ENCODE measurements around the gene PLPP6.

The PLPP6 gene

DNA sequence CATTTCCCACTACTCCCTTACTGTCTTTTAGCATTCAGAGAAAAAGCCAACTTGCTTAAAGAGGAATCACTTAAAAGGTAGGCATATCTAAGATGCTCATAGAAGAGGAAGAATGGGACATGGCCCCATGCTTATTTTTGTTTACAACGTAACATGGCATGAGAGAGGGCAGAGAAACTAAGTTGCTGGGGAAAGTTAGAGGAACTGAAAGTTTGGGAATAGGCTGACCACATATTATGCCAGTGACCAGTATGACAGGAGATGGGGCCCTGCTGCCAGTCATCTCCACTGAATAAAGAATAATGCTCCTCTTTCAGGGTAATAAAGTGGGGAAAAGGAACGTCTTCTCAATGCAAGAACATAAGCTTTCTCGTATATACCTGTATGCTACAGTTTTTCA lies 1.9 kb downstream of the PLPP6 start:
- Histone ChIP-seq H3K27ac (ENCODE audit: low read length) (no peak overlapping the region), H3K4me1 (ENCODE audit: control insufficient read depth, low read depth, low read length) (peaks cover 34% of the 10 kb centered on the region), H3K36me3 (ENCODE audit: control insufficient read depth, low read depth, low read length) (no peaks in the 10 kb centered on the region), H3K9ac (ENCODE audit: low read length) (no peak overlapping the region), H3K4me3 (ENCODE audit: low read length) (peak overlapping the region; percentile 65), H3K9me3 (ENCODE audit: control insufficient read depth, low read depth, low read length) (no peaks in the 10 kb centered on the region), H3K27me3 (ENCODE audit: control insufficient read depth, insufficient read depth, low read length) (peaks cover 13% of the 10 kb centered on the region)

DNA sequence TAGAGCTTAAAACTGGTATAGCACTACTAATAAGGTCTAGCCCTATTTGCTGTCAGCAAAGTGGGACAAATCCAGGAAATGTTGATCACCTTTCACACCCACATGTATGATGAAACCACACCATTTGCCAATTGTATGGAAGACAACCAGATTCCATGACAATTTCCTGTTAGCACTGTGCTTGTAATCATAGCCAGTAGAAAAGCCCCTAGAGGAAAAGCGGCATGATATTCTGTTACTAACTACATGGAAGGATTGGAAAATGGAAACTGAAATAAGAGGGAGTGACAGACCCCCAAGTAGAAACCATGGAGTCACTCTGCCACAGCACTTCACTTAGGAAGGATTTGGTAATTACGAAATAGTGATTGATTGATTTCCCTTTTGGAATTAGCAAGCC lies 3.3 kb downstream of the PLPP6 start:
- no peak overlapping the region for H3K9ac ChIP-seq (ENCODE audit: low read length)
- H3K9me3 ChIP-seq (ENCODE audit: control insufficient read depth, low read depth, low read length), result no peaks in the 10 kb centered on the region
- H3K27me3 ChIP-seq (ENCODE audit: control insufficient read depth, insufficient read depth, low read length), result peaks cover 13% of the 10 kb centered on the region
- H3K36me3 ChIP-seq (ENCODE audit: control insufficient read depth, low read depth, low read length), result no peaks in the 10 kb centered on the region
- H3K4me1 ChIP-seq (ENCODE audit: control insufficient read depth, low read depth, low read length), result peaks cover 34% of the 10 kb centered on the region
- H3K27ac ChIP-seq (ENCODE audit: low read length), result no peak overlapping the region
- peak overlapping the region; percentile 66 for H3K4me3 ChIP-seq (ENCODE audit: low read length)

DNA sequence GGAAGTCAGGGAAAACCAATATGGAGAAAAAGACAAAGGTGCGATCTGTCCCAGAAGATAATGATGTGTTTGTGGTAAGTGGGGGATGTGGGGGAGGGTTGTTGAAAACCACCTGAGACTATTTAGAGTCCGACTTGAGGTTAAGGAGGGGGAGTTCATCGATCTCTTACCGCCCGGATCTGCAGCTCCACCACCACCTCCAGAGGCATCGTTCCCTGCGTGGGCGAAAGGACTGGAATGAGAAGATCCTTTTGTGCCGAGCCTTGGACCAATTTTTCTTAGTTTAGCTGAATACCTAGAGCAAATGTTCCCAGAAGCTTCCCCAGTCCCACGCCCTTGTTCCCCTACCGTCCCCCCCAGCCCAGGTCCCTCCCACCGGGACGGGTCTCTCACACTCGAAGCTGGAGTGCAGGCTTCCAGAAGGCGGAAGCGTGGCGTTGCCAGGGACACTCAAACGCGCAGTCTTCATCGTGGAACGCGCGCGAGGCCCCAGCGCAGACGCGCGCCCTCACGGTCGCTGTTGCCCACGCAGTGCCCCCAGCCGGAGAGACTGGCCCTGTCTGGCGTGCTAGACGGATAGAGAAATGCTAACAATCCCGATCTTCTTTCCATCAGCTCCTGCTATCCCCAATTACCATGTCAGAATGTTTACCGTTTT lies 4.1 kb downstream of the PLPP6 start, which contains the start of gene SPATA6L:
Gene SPATA6L (minus strand): TSS at position 439 of the 658 bp plus-strand sequence. CDS start 230 bp downstream, at position 209.
- Histone ChIP-seq H3K27ac (ENCODE audit: low read length) (no peak within 1 kb of the TSS), H3K4me3 (ENCODE audit: low read length) (peak within 1 kb of the TSS; percentile 66), H3K9me3 (ENCODE audit: control insufficient read depth, low read depth, low read length) (no peaks in the 10 kb centered on the region), H3K4me1 (ENCODE audit: control insufficient read depth, low read depth, low read length) (peaks cover 41% of the 10 kb centered on the region), H3K27me3 (ENCODE audit: control insufficient read depth, insufficient read depth, low read length) (peaks cover 13% of the 10 kb centered on the region), H3K9ac (ENCODE audit: low read length) (peak within 1 kb of the TSS; percentile 45), H3K36me3 (ENCODE audit: control insufficient read depth, low read depth, low read length) (no peaks in the 10 kb centered on the region)

DNA sequence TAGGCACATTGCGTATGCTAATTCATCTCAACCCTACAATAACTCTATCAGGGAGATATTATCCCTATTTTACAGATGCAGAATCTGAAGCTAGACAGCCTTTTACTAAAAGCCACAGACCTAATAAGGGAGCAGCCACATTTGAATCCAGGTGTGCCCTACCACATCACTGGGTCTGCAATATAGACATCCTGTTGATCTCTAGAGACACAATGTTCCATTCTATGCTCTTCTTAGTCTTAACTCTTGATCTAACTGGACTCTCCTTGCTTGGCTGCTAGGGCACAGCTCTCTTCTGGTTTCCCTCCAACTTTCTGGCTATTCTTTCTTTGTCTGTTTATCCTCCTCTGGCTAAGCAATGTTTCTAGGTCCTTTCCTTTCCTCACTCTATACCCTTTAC lies 5.6 kb downstream of the PLPP6 start:
- peaks cover 36% of the 10 kb centered on the region for H3K4me1 ChIP-seq (ENCODE audit: control insufficient read depth, low read depth, low read length)
- no peak overlapping the region for H3K4me3 ChIP-seq (ENCODE audit: low read length)
- H3K9me3 ChIP-seq (ENCODE audit: control insufficient read depth, low read depth, low read length), result no peaks in the 10 kb centered on the region
- no peaks in the 10 kb centered on the region for H3K36me3 ChIP-seq (ENCODE audit: control insufficient read depth, low read depth, low read length)
- no peak overlapping the region for H3K9ac ChIP-seq (ENCODE audit: low read length)
- H3K27ac ChIP-seq (ENCODE audit: low read length), result no peak overlapping the region
- peaks cover 13% of the 10 kb centered on the region for H3K27me3 ChIP-seq (ENCODE audit: control insufficient read depth, insufficient read depth, low read length)

DNA sequence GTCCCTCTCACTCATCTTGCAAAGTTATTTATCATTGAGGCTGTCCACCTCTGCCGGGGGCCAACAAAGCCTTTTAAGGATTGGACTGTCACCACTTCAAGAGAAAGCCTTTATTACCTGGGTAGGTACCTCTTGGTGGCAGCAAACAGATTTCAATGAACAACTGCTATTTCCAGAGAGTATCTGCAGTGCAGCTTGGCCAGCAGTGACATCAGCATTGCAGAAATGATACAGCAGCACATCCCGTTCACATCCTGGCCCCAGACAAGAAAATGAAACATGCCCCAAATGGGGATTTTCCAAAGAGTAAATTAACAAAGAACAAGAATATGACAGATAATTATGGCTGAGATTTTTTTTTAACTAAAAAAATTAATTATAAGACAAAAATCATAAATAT lies 6.5 kb downstream of the PLPP6 start:
- Histone ChIP-seq H3K4me1 (ENCODE audit: control insufficient read depth, low read depth, low read length) (peaks cover 28% of the 10 kb centered on the region), H3K4me3 (ENCODE audit: low read length) (no peak overlapping the region), H3K27ac (ENCODE audit: low read length) (no peak overlapping the region), H3K9ac (ENCODE audit: low read length) (no peak overlapping the region), H3K27me3 (ENCODE audit: control insufficient read depth, insufficient read depth, low read length) (peaks cover 13% of the 10 kb centered on the region), H3K36me3 (ENCODE audit: control insufficient read depth, low read depth, low read length) (no peaks in the 10 kb centered on the region), H3K9me3 (ENCODE audit: control insufficient read depth, low read depth, low read length) (no peaks in the 10 kb centered on the region)

DNA sequence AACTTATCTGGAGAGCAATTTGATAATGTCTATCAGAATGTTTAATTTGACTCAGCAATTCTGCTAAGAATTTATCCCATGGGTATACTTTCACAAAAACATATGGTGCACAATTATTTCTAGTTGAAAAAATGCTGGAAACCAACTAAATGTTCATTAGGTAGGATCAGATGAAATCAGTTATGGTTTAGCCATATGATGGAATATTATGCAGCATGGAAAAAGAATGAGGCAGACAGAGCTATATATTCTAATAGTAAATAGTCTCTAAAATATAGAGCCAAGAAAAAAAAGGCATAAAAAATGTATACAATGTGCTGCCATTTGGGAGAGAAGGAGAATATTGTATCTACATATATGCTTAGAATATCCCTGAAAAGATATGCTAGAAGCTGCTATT lies 7.8 kb downstream of the PLPP6 start:
- H3K27me3 ChIP-seq (ENCODE audit: control insufficient read depth, insufficient read depth, low read length), result peaks cover 13% of the 10 kb centered on the region
- no peaks in the 10 kb centered on the region for H3K9me3 ChIP-seq (ENCODE audit: control insufficient read depth, low read depth, low read length)
- no peaks in the 10 kb centered on the region for H3K36me3 ChIP-seq (ENCODE audit: control insufficient read depth, low read depth, low read length)
- no peak overlapping the region for H3K9ac ChIP-seq (ENCODE audit: low read length)
- peaks cover 20% of the 10 kb centered on the region for H3K4me1 ChIP-seq (ENCODE audit: control insufficient read depth, low read depth, low read length)
- no peak overlapping the region for H3K4me3 ChIP-seq (ENCODE audit: low read length)
- no peak overlapping the region for H3K27ac ChIP-seq (ENCODE audit: low read length)

DNA sequence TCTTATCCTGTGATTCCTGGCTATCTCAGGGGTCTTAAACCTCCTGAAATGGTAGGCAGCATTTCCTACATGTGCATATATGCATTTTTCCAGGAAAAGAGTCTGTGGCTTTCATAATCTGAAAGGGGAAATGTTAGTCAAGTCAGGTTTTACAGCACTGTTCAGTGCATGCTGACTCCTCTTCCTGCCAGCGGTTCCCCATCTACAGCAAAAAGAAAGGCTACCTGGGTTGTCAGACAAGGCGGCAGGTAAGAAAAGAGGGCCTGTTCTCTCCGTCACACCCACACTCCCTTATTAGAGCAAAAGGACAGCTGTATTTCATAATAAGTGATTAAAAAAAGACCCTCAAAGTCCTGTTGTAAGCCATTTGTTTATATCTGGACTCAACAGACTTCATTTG lies 8.5 kb downstream of the PLPP6 start:
- no peak overlapping the region for H3K27ac ChIP-seq (ENCODE audit: low read length)
- peaks cover 13% of the 10 kb centered on the region for H3K27me3 ChIP-seq (ENCODE audit: control insufficient read depth, insufficient read depth, low read length)
- no peaks in the 10 kb centered on the region for H3K9me3 ChIP-seq (ENCODE audit: control insufficient read depth, low read depth, low read length)
- H3K9ac ChIP-seq (ENCODE audit: low read length), result no peak overlapping the region
- no peaks in the 10 kb centered on the region for H3K36me3 ChIP-seq (ENCODE audit: control insufficient read depth, low read depth, low read length)
- H3K4me1 ChIP-seq (ENCODE audit: control insufficient read depth, low read depth, low read length), result peaks cover 13% of the 10 kb centered on the region
- H3K4me3 ChIP-seq (ENCODE audit: low read length), result no peak overlapping the region

DNA sequence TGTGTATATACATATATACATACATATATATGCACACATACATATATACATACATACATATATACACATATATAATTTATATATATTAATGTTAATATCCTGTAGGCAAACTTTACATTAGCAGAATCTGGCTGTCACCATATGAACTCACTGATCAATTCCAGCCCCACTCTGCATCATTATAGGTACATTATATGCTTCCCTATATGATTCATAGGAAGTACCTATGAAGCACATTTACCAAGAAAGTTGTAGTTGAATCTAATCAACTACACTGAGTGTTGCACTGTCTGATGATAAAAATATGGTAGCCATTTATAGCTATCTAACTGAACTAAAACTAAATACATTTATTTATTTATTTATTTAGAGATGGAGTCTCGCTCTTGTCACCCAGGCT lies 9.6 kb downstream of the PLPP6 start:
- no peak overlapping the region for H3K4me3 ChIP-seq (ENCODE audit: low read length)
- H3K9me3 ChIP-seq (ENCODE audit: control insufficient read depth, low read depth, low read length), result no peaks in the 10 kb centered on the region
- no peak overlapping the region for H3K27ac ChIP-seq (ENCODE audit: low read length)
- no peaks in the 10 kb centered on the region for H3K36me3 ChIP-seq (ENCODE audit: control insufficient read depth, low read depth, low read length)
- H3K9ac ChIP-seq (ENCODE audit: low read length), result no peak overlapping the region
- peaks cover 7% of the 10 kb centered on the region for H3K27me3 ChIP-seq (ENCODE audit: control insufficient read depth, insufficient read depth, low read length)
- peaks cover 7% of the 10 kb centered on the region for H3K4me1 ChIP-seq (ENCODE audit: control insufficient read depth, low read depth, low read length)

DNA sequence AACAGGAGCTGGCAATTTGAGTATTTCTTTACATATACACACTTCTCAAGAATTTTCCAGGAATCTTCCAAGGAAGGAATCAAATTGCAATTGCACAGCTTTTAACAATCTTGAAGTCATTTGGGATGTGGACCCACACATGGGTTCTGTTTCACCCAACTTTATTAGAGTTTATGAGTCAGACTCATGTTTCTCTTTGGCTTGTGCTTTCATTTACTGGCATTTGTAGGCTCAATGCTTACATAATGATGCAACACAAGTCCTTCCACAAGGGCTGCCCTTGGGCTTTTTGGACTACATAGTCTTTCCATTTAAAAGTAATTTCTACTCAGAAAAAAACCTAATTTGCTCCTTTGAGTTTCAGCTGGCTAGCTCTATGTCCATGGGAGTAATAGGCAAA lies 12.7 kb downstream of the PLPP6 start:
- no peak overlapping the region for H3K9ac ChIP-seq (ENCODE audit: low read length)
- H3K36me3 ChIP-seq (ENCODE audit: control insufficient read depth, low read depth, low read length), result no peaks in the 10 kb centered on the region
- no peak overlapping the region for H3K27ac ChIP-seq (ENCODE audit: low read length)

DNA sequence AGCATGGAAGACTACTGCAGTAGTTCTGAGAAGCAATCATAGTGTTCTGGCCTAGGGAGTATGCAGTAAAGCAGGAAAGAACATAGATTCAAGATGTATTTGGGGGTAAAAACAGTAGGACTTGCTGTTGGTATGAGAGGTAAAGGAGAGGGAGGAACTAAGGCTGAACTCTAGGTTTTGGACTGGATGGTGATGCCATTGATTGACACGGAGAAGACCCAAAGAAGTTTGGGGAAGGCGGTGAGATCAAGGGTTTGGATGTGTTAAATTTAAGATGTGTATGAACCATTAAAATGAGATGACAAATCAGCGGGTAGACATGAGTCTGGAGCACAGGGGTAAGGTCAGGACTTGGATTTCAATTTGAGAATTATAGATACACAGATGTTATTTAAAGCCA lies 15.3 kb downstream of the PLPP6 start:
- peaks cover 16% of the 10 kb centered on the region for H3K4me1 ChIP-seq (ENCODE audit: control insufficient read depth, low read depth, low read length)
- H3K27ac ChIP-seq (ENCODE audit: low read length), result no peak overlapping the region
- no peaks in the 10 kb centered on the region for H3K9me3 ChIP-seq (ENCODE audit: control insufficient read depth, low read depth, low read length)
- H3K9ac ChIP-seq (ENCODE audit: low read length), result no peak overlapping the region
- H3K27me3 ChIP-seq (ENCODE audit: control insufficient read depth, insufficient read depth, low read length), result no peaks in the 10 kb centered on the region
- H3K4me3 ChIP-seq (ENCODE audit: low read length), result no peak overlapping the region
- H3K36me3 ChIP-seq (ENCODE audit: control insufficient read depth, low read depth, low read length), result no peaks in the 10 kb centered on the region

More for the DNA sequence above, 12.7 kb downstream of the PLPP6 start:
- no peak overlapping the region for H3K4me3 ChIP-seq (ENCODE audit: low read length)
- no peaks in the 10 kb centered on the region for H3K9me3 ChIP-seq (ENCODE audit: control insufficient read depth, low read depth, low read length)
- no peaks in the 10 kb centered on the region for H3K27me3 ChIP-seq (ENCODE audit: control insufficient read depth, insufficient read depth, low read length)
- peaks cover 20% of the 10 kb centered on the region for H3K4me1 ChIP-seq (ENCODE audit: control insufficient read depth, low read depth, low read length)

DNA sequence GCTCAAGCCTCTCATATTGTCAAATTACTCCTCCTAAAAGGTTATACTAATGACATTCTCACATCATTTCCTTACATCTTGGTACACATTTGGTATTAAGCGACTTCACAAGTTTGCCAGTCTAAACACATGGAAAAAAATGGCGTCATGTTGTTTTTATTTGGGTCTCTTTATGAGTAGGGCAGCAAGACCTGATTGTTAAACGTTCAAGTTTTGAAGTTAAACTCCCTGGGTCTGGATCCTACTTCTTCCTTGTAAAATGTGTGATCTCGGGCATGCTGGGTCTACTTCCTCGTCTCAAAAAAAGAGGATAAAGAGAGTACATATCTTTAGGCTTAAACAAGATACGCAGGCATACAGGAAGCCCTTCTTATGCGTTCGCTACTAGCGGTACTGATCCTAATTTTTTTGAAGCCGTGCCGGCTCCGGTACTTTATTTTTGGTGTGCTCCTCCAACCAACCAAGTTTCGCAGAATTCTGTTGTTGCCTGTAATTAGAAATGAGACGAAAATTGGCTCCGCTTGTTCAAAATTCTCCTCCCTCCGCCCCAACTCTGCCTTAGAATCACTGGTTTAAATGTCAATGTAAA lies 16.7 kb downstream of the PLPP6 start:
- Histone ChIP-seq H3K27ac (ENCODE audit: low read length) (peak overlapping the region; percentile 92), H3K9ac (ENCODE audit: low read length) (peak overlapping the region; percentile 94), H3K36me3 (ENCODE audit: control insufficient read depth, low read depth, low read length) (no peaks in the 10 kb centered on the region), H3K9me3 (ENCODE audit: control insufficient read depth, low read depth, low read length) (no peaks in the 10 kb centered on the region), H3K27me3 (ENCODE audit: control insufficient read depth, insufficient read depth, low read length) (no peaks in the 10 kb centered on the region), H3K4me1 (ENCODE audit: control insufficient read depth, low read depth, low read length) (peaks cover 16% of the 10 kb centered on the region), H3K4me3 (ENCODE audit: low read length) (peak overlapping the region; percentile 84)

Data from iPS-18a (cell line).